Stimulated activated CD4-positive, alpha-beta T cell treated with anti-CD3 and anti-CD28 coated beads, Interleukin-4, amount 100 ng/mL, for 48 hours (primary cell): ENCODE data around the gene RHBDF1.
"Not testable (repeated sequence)": the region's sequence is repeated elsewhere in the genome, so short reads cannot be mapped to it uniquely, and the experiment has no call there.

ENCODE experiments used
- DNase-seq, 2 donors: peaks; one replicate each; pipeline ENCODE4 v3.0.0-alpha.2; 2020; ENCODE audit warnings: low read depth in 2 of 2

Gene RHBDF1

DNA sequence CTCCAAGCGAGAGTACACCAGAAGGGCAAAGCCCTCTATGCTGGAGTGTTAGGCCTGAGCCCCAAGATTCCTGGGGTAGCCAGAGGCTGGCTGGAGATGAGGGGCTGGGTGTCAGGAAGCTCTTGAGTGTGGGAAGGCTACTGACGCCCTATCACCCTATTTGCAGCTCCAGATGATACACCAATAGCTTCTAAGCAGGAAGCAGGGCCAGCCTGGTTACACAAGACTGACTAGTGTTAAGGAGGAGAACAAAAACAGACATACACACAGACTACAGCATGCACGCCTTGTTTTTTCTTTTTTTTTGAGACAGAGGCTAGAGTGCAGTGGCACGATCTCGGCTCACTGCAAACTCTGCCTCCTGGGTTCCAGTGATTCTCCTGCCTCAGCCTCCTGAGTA is 34.9 kb downstream of the RHBDF1 start:
- DNase-seq, result no peak

DNA sequence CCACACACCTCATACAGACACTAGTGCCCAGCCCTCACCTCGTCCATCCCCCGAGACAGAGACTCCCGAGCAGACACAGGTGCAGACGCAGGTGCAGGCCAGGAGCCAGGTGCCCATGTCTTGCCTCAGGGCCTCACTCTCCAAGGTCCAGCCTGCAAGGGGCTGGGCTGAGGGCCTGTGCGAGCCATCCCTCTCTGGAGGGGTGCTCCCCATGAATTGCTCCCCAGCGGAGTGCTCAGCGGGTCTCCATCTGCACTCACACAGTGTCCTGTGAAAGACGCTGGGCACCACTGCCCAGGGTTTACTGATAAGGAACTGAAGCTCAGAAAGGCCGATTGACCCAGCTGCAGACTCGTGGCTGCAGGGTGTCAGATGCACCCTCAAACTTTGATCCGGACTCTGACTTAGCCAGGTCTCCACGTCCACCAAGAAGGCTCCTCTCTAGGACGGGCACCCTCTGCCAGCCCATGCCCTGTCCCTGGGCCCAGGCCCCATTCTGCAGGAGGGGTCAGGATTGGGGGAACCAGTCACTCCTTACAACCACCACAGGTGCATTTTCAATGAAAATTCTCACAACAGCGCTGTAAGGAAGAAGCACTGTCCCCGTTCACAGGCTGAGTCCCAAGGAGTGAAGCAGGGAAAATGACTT is 36.0 kb downstream of the RHBDF1 start:
- DNase-seq, result no peak

DNA sequence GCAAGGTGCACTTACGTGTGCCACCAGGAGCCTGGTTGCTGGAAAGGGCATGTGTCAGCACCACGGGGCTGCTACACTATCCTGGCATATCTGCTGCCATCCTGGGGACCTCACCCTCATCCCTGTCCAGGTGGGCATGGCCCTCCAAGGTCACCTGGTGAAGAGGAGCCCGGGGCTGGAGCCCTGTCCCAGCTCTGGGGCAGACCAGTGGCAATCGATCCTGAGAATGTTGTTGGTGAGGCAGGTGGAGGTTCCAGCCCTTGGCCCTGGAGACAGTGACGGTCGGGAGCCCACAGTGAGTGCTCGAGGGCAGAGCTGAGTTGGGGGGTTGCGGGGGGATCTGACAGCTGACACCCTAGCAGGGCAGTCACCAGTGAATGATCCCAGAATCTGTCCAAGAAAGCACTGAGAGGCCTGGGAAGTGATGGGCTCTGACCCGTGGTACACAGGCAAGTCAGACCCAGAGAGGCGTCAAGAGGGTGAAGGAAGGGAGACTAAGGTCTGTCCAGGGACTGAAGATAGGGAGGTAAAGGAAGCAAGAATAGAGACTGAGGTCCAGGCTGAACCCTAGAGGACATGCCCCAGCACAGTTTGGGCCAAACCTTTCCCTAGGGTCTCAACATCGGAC is 36.6 kb downstream of the RHBDF1 start:
- DNase-seq, result no peak

DNA sequence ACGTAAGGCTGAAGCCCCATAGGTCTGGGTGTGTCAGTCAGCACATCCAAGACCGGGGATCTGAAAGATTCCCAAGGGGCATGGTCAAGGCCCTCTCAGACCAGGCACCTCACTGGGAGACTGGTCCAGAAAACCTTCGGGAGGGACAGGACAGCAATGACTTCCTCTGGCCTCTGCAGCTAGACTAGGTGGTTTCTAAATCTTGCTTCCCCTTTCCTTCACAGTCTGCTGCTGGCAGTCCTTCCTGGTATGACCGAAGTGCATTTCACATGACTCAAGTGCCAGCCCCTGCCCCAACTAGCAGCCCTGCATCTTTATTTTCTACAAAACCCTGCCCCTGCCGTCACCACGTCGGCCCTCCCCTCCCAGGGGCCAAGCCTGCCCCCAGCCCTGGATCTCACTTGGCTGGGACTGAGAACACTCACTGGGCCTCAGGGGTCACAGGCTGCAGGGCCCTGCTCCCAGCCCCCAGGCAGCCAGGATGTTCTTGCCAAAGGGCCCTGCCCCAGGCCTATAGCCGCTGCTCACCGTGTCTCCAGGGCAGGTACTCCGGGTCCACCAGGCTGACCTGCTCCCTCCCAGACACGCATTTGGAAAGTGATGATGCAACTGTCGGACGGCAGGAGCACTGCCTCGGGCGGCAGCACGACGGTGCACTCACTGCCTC is 37.3 kb downstream of the RHBDF1 start:
- no peak for DNase-seq

DNA sequence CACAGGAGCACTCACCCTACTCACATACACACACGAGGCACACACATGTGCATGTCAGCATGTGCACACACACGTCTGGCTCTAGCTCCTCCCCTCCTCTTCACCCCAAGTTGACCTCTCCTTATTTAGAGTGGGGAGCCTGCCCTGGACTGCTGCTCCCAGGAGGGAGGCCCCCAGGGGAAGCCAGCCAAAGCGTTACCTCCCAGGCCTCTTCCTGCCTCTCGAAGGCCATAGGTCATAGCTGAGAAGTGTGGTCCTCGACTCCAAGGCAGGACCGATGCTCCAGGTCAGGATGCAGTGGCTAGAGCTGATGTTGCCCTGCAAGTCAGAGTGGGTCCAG is 37.8 kb downstream of the RHBDF1 start:
- DNase-seq, result no peak

DNA sequence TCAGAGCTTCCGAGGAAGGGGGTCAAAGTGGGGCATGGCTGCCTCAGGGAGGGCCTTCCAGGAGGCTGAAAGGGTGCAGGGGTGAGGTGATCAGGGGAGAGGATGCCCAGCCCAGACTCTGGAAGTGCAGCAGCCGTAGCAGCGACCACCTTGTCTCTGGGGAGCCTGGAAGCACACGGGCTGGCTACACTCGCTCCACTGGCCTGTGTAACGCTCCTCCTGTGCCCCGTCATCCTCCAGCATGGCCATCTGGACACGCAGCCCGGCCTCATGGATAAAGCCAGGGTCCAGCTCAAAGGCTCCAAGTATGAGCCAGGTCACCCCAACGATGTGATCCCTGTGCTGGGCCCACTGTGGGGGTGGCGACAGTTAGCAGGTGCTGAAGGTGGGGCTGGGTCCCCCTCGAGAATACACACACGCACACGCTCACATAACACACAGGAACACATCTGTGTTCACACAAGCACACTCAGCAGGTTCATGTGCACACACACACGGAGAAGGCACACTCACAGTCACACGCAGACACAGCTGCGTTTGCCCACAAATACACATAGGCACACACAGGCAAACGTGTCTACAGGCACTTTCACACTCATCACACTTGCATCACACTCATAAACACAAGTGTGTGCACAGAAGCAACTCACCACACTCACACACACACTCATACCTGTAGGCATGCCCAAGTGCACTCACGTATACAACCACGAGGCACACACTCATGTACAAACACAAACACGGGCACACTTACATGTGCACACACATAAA is 38.4 kb downstream of the RHBDF1 start:
- no peak for DNase-seq

DNA sequence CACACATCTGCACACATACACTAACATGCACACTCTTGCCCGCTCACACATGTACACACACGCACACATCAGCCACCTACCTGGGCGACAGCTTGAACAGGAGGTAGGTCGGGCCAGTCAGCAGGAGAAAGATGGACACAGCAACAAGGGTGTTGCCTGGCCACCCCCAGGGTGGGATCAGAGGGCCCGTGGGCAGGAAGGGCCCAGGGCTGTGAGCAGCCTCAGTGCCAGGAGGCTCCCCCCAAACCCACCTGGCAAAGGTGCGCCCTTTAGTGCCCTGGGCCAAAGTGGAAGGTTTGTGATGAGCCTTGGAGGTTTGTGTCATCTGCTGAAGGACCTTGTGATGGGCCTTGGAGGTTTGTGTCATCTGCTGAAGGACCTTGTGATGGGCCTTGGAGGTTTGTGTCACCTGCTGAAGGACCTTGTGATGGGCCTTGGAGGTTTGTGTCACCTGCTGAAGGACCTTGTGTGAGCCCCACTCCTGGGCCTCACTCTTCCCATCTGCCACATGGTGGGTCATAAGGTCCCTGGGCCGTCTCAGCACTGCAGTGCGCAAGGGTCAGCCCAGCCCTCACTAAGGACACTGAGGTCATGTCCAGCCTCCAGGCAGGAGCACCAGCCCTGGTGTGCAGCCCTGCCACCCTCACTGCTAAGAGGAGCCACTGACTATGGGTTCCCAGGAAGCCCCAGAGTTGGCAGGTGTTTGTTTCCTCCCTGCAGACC is 39.1 kb downstream of the RHBDF1 start:
- not testable (repeated sequence) for DNase-seq

DNA sequence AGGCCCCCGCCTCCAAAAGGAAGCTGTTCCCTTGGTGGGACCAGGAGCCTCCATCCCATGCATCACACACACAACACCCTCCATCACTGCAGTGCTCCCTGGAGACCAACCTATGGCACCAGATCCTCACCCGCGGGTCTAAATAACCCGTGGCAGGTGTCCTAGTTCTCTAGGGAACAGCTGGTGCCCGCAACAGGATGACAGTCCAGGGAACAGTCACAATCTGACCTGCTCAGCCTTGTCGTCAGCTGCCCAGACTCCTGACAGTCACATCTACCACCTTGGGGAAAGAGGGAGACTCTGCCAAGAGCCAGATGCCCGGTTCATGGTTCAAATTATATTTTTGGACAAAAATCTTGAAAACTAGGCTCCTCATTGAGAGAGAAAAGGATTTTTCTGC is 41.8 kb downstream of the RHBDF1 start:
- DNase-seq, result not testable (repeated sequence)

DNA sequence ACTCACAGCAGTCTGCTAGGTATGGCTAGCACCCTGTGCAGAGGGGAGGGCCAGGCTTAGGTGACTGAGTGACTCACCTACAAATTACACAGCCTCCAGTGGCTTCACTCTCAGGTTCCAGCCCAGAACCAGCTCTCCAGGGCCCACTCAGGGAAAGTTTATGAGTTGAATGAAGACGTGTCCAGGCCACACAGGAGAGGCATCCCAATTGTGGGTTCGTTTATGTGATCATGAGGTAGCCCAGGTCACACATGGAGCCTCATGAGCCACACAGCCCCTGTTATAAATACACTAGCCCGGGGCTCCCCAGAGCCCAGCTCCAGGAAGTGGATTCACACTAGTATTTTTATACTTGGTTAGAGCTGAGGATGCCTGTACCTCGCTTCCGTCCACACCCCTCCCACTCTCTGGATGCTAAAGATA is 46.5 kb downstream of the RHBDF1 start:
- not testable (repeated sequence) for DNase-seq

DNA sequence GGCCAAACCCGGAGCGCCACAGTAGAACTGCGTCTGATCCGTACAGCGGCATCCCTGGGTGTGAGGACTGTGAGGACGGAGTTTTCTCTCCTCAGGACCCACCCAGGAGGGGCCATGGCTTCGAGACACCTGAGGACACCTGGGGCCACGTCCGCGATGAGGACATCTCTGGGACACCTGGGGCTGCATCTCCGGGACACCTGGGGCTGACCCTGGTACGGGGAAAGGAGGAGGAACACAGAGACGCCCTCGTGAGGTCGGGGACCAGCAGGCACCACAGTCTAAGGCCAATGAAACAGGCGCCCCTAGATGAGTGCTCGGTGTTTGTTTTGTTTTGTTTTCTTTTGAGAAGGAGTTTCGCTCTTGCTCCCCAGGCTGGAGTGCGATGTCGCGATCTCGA is 48.3 kb downstream of the RHBDF1 start:
- DNase-seq, result not testable (repeated sequence)

DNA sequence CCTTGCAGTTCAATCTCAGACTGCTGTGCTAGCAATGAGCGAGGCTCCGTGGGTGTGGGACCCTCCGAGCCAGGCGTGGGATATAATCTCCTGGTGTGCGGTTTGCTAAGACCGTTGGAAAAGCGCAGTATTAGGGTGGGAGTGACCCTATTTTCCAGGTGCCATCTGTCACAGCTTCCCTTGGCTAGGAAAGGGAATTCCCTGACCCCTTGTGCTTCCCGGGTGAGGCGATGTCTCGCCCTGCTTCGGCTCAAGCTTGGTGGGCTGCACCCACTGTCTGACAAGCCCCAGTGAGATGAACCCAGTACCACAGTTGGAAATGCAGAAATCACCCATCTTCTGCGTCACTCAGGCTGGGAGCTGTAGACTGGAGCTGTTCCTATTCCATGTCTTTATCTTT is 51.5 kb downstream of the RHBDF1 start:
- not testable (repeated sequence) for DNase-seq

DNA sequence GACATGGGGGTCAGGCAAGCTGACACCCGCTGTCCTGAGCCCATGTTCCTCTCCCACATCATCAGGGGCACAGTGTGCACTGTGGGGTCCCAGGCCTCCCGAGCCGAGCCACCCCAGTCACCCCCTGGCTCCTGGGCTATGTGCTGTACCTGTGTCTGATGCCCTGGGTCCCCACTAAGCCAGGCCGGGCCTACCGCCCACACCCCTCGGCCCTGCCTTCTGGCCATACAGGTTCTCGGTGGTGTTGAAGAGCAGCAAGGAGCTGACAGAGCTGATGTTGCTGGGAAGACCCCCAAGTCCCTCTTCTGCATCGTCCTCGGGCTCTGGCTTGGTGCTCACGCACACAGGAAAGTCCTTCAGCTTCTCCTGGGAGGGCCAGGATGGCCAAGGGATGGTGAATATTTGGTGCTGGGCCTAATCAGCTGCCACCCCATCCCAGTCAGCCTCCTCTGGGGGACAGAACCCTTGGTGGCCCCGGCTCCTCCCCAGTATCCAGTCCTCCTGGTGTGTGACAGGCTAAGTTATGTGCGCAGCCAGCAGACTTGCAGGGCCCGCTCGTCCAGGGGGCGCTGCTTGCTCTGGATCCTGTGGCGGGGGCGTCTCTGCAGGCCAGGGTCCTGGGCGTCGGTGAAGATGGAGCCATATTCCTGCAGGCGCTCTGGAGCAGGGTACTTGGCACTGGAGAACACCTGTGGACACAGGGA is 55.2 kb downstream of the RHBDF1 start:
- DNase-seq, result not testable (repeated sequence)

DNA sequence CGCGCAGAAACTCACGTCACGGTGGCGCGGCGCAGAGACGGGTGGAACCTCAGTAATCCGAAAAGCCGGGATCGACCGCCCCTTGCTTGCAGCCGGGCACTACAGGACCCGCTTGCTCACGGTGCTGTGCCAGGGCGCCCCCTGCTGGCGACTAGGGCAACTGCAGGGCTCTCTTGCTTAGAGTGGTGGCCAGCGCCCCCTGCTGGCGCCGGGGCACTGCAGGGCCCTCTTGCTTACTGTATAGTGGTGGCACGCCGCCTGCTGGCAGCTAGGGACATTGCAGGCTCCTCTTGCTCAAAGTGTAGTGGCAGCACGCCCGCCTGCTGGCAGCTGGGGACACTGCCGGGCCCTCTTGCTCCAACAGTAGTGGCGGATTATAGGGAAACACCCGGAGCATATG is 61.7 kb downstream of the RHBDF1 start:
- peak; percentile 79 to 87 for DNase-seq

DNA sequence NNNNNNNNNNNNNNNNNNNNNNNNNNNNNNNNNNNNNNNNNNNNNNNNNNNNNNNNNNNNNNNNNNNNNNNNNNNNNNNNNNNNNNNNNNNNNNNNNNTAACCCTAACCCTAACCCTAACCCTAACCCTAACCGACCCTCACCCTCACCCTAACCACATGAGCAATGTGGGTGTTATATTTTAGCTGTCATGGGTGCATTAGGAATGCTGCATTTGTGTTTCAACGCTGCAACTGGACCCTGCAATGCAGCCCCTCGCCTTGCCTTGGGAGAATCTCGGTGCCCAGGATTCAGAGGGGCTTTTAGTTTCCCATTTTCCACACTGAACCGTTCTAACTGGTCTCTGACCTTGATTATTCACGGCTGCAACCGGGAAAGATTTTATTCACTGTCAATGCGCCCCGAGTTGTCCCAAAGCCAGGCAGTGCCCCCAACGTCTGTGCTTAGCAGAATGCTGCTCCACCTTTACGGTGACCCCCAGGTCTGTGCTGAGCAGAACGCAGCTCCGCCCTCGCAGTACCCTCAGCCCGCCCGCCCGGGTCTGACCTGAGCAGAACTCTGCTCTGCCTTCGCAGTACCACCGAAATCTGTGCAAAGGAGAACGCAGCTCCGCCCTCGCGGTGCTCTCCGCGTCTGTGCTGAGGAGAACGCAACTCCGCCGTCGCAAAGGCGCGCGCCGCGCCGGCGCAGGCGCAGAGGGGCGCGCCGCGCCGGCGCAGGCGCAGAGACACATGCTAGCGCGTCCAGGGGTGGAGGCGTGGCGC is 62.3 kb downstream of the RHBDF1 start:
- no peak for DNase-seq
